Measurements from ENCODE around the gene SEMA4F. TPM values are rescaled to one million over a fixed set of nuclear protein-coding genes. Genes with fewer than 3 reads are reported as not detected.

SEMA4F gene
- total and polyA plus RNA-seq, 8 donors: 0.46 to 65.3 (median 3.3) TPM

GRCh38 chr2:74715081-74715791 is 61.2 kb downstream of the SEMA4F start:
- intact Hi-C loops (cut with DNase I; ENCODE audit: low total_unique reads): no loop called here
- H3K27me3 ChIP-seq: peaks cover 0 to 24% (median 0%) of the 10 kb centered on the region in 3 donors
- 0 to 2% (median 1%) methylated on average over 45 to 56 of the region's 56 CpGs for WGBS, 5 donors
- peak overlapping the region; percentile 40 to 74 (median 45) for H3K27ac ChIP-seq
- DNase-seq: peak; percentile 84 to 92
- peaks cover 3 to 16% (median 10%) of the 10 kb centered on the region in 4 donors for H3K4me1 ChIP-seq
- no peaks in the 10 kb centered on the region for H3K9me3 ChIP-seq
- H3K4me3 ChIP-seq: peak overlapping the region; percentile 52 to 69 (median 60)
- H3K36me3 ChIP-seq: no peaks in the 10 kb centered on the region
- no peak for TF ChIP-seq EP300 (IDR thresholded peaks at IDR 0.05)
- peak in 5 of 7 experiments; percentile 77 to 89 (median 88) for TF ChIP-seq CTCF (IDR thresholded peaks at IDR 0.05)
- no peak for TF ChIP-seq POLR2A (IDR thresholded peaks at IDR 0.05)
- peak in 2 of 3 donors; percentile 5 to 58 for TF ChIP-seq POLR2AphosphoS5 (IDR thresholded peaks at IDR 0.05)

- Histone ChIP-seq H3K4me1 (peaks cover 3 to 16% (median 10%) of the 10 kb centered on the region in 4 donors), H3K27ac (peak overlapping the region in 2 of 5 donors; percentile 40 to 74), H3K4me3 (peak overlapping the region; percentile 52 to 69 (median 60)), H3K36me3 (no peaks in the 10 kb centered on the region), H3K27me3 (peaks cover 0 to 27% (median 0%) of the 10 kb centered on the region in 3 donors), H3K9me3 (no peaks in the 10 kb centered on the region)
- DNase-seq: no peak
- intact Hi-C loops (cut with DNase I; ENCODE audit: low total_unique reads): no loop called here
- 45 to 57% (median 49%) methylated on average over 6 of the region's 6 CpGs for WGBS, 5 donors
- no peak for TF ChIP-seq CTCF (IDR thresholded peaks at IDR 0.05)
Observed at GRCh38 chr2:74715880-74716279, 61.8 kb downstream of the SEMA4F start.

GRCh38 chr2:74719066-74719465 is 65.0 kb downstream of the SEMA4F start:
- intact Hi-C loops (cut with DNase I; ENCODE audit: low total_unique reads): no loop called here
- 33 to 64% (median 46%) methylated on average over 2 of the region's 2 CpGs for WGBS, 5 donors
- H3K27ac ChIP-seq: no peak overlapping the region

GRCh38 chr2:74721316-74721715 is 67.3 kb downstream of the SEMA4F start:
- intact Hi-C loops (cut with DNase I; ENCODE audit: low total_unique reads): loop anchor here (10.0 kb wide), 1 partner anchor 93 kb away; no protein-coding TSS in a partner anchor
- H3K27ac ChIP-seq: no peak overlapping the region
- no peaks in the 10 kb centered on the region for H3K36me3 ChIP-seq
- no peak overlapping the region for H3K4me3 ChIP-seq
- TF ChIP-seq CTCF (IDR thresholded peaks at IDR 0.05) (no peak), POLR2AphosphoS5 (IDR thresholded peaks at IDR 0.05) (no peak), POLR2A (IDR thresholded peaks at IDR 0.05) (no peak), EP300 (IDR thresholded peaks at IDR 0.05) (no peak)
- H3K9me3 ChIP-seq: no peaks in the 10 kb centered on the region
- H3K27me3 ChIP-seq: peaks cover 0 to 16% (median 0%) of the 10 kb centered on the region in 3 donors
- no peak for DNase-seq
- H3K4me1 ChIP-seq: no peaks in the 10 kb centered on the region

More at GRCh38 chr2:74719066-74719465, 65.0 kb downstream of the SEMA4F start:
- Histone ChIP-seq H3K4me3 (no peak overlapping the region), H3K4me1 (peaks cover 3 to 16% (median 10%) of the 10 kb centered on the region in 4 donors), H3K36me3 (no peaks in the 10 kb centered on the region), H3K27me3 (peaks cover 0 to 27% (median 0%) of the 10 kb centered on the region in 3 donors), H3K9me3 (no peaks in the 10 kb centered on the region)
- TF ChIP-seq CTCF (IDR thresholded peaks at IDR 0.05) (no peak), EP300 (IDR thresholded peaks at IDR 0.05) (no peak), POLR2AphosphoS5 (IDR thresholded peaks at IDR 0.05) (no peak), POLR2A (IDR thresholded peaks at IDR 0.05) (no peak)
- DNase-seq: peak in 1 of 2 donors; percentile 24

Data from stomach (tissue), 9 donors.